ENCODE results near the gene MFAP1.

Gene MFAP1

GRCh38 chr15:43776101-43776717, 48.3 kb downstream of the MFAP1 start:
- no peak for DNase-seq (ENCODE audit: low read depth)

GRCh38 chr15:43775411-43775965, 49.0 kb downstream of the MFAP1 start:
- DNase-seq (ENCODE audit: low read depth): peak; percentile 26

- DNase-seq (ENCODE audit: low read depth): no peak
Measured at GRCh38 chr15:43774062-43774461, 50.4 kb downstream of the MFAP1 start.

GRCh38 chr15:43772624-43773023, 51.9 kb downstream of the MFAP1 start:
- DNase-seq (ENCODE audit: low read depth): no peak

GRCh38 chr15:43771816-43772215, 52.7 kb downstream of the MFAP1 start:
- no peak for DNase-seq (ENCODE audit: low read depth)

- no peak for DNase-seq (ENCODE audit: low read depth)
Measured at GRCh38 chr15:43769584-43770228, 54.8 kb downstream of the MFAP1 start.

GRCh38 chr15:43763819-43764446, 60.6 kb downstream of the MFAP1 start:
- DNase-seq (ENCODE audit: low read depth): no peak

- DNase-seq (ENCODE audit: low read depth): no peak
Measured at GRCh38 chr15:43762824-43763223, 61.7 kb downstream of the MFAP1 start.

Measured in HS-27A (cell line).